Parathyroid adenoma (tissue), 2 donors: ENCODE data around the gene TRIM67.

ENCODE experiments used
- H2AFZ ChIP-seq: fragments of 300-600 bp; sonication (generic); one replicate; pipeline ENCODE4 v1.7.0; 2017; ENCODE audit warnings: antibody characterized with exemption, mild to moderate bottlenecking
- H3K27ac ChIP-seq: fragments of 300-600 bp; sonication (generic); one replicate; pipeline ENCODE4 v1.7.0; 2017
- H3K27me3 ChIP-seq: fragments of 300-600 bp; sonication (generic); one replicate; pipeline ENCODE4 v1.7.0; 2017; ENCODE audit warnings: low read length; ENCODE audit not compliant: control insufficient read depth, insufficient read depth
- H3K36me3 ChIP-seq: fragments of 300-600 bp; sonication (generic); one replicate; pipeline ENCODE4 v1.7.0; 2017; ENCODE audit warnings: low read length; ENCODE audit not compliant: control insufficient read depth, insufficient read depth
- H3K4me1 ChIP-seq: fragments of 300-600 bp; sonication (generic); one replicate; pipeline ENCODE4 v1.7.0; 2017; ENCODE audit warnings: control low read depth
- H3K4me2 ChIP-seq: fragments of 300-600 bp; sonication (generic); one replicate; pipeline ENCODE4 v1.7.0; 2017; ENCODE audit warnings: low read length
- H3K4me3 ChIP-seq: fragments of 300-600 bp; sonication (generic); one replicate; pipeline ENCODE4 v1.7.0; 2017; ENCODE audit warnings: low read depth, low read length
- H3K79me2 ChIP-seq: fragments of 300-600 bp; sonication (generic); one replicate; pipeline ENCODE4 v1.7.0; 2017; ENCODE audit warnings: control low read depth
- H3K9ac ChIP-seq: fragments of 300-600 bp; sonication (generic); one replicate; pipeline ENCODE4 v1.7.0; 2017; ENCODE audit warnings: mild to moderate bottlenecking
- H3K9me3 ChIP-seq: fragments of 300-600 bp; sonication (generic); one replicate; pipeline ENCODE4 v1.7.0; 2017; ENCODE audit warnings: low read length; ENCODE audit not compliant: control insufficient read depth
- TF ChIP-seq, protein P1 (sequence below): fragments of 300-600 bp; sonication (generic); IDR thresholded peaks from one replicate; pipeline ENCODE4 v1.7.0; 2017; ENCODE audit warnings: antibody characterized with exemption, mild to moderate bottlenecking
- donor health status: primary hyperparathyroidism.

TRIM67 gene

DNA sequence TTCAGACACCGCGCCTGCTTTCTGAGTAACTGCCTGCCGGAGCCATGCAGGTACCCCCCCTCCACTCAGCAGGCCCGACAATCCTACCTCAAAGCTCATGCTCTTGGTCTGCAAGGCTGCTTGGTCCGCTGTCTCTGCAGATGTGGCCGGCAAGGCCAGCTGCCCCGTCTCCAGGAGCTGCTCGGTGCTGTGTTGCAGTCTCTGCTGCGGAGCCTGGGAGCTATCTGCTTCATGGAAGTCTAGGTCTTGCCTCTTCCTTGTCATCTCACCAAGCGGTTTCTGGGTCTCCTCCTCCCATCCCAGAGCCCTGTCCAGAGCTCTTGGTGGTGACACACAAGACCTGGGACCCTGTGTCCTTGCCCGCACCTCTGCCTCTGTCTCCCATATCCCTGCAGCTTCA, 55.2 kb downstream of the TRIM67 start:
- no peak overlapping the region for H3K9ac ChIP-seq
- TF ChIP-seq, protein P1, sequence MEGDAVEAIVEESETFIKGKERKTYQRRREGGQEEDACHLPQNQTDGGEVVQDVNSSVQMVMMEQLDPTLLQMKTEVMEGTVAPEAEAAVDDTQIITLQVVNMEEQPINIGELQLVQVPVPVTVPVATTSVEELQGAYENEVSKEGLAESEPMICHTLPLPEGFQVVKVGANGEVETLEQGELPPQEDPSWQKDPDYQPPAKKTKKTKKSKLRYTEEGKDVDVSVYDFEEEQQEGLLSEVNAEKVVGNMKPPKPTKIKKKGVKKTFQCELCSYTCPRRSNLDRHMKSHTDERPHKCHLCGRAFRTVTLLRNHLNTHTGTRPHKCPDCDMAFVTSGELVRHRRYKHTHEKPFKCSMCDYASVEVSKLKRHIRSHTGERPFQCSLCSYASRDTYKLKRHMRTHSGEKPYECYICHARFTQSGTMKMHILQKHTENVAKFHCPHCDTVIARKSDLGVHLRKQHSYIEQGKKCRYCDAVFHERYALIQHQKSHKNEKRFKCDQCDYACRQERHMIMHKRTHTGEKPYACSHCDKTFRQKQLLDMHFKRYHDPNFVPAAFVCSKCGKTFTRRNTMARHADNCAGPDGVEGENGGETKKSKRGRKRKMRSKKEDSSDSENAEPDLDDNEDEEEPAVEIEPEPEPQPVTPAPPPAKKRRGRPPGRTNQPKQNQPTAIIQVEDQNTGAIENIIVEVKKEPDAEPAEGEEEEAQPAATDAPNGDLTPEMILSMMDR: no peak
- no peak overlapping the region for H3K27ac ChIP-seq
- no peak overlapping the region for H3K4me2 ChIP-seq
- no peaks in the 10 kb centered on the region for H3K9me3 ChIP-seq
- no peak overlapping the region for H3K4me3 ChIP-seq
- no peaks in the 10 kb centered on the region for H3K79me2 ChIP-seq
- no peaks in the 10 kb centered on the region for H3K27me3 ChIP-seq
- no peaks in the 10 kb centered on the region for H3K4me1 ChIP-seq
- no peak overlapping the region for H2AFZ ChIP-seq
- no peaks in the 10 kb centered on the region for H3K36me3 ChIP-seq

DNA sequence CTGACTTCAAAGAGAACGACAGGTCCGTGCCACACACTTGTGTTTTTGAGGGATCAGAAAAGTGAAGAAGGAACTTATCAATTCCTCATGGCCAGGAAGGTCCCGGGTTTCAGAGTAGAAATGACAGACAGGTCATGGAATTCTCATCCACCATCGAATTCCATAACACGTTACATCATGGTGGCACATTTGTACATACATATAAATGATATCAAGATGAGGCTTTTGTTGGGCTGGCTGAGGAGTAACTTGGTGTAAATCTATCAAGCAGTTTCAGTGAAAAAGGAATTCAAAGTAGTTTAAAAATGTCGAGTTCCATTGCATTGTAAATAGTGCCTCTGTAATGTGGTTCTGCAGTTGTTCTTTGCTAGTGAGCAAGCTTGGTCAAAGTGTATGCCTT, 56.2 kb downstream of the TRIM67 start:
- Histone ChIP-seq H3K36me3 (no peaks in the 10 kb centered on the region), H3K9ac (no peak overlapping the region)

DNA sequence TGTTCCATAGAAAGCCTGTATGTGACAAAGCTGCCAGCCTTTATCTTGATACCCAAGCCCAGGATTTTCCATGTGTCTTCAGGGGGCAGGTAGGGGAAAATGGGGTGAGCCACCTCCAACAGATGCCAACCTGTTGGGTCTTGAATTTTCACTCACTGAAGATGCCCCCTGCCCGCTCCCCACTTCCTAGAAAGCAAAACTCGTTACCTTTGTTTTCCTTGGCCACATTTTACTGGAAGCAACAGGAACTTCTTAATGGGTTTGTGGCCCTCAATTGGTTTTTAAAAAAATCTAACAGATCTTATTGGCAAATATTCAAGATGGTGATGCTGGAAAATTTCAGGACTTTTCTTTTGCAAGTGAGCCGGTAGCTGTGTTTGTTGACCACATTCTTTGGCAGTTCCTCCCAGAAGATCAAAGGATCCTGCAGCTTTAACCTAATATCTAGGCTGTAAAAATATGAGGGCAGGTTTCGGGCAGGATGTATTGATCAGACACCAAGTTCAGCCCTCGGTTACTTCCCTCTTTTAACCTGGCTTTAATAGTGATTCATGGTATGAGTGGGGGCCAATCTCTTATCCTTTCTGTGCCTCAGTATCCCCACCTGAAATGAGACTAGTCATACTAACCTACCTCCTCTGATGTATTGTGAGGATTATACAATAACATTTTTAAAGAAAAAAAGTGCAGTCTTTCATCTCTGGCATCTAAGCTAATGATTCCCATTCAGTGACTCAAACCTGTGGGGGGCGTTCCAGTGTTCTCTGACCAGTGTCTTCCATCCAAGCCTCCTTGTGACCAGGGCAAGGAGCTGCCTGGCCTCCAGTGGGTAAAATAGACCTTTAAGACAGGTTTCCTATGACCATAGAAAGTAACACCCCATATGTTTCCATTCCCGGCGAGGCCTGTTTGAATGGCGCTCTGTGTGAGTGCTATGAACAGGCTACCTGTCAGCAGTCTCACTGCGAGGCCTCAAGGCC, 57.9 kb downstream of the TRIM67 start:
- no peaks in the 10 kb centered on the region for H3K9me3 ChIP-seq
- no peaks in the 10 kb centered on the region for H3K36me3 ChIP-seq
- no peak overlapping the region for H2AFZ ChIP-seq
- no peak overlapping the region for H3K4me3 ChIP-seq
- H3K4me1 ChIP-seq: no peaks in the 10 kb centered on the region
- H3K27me3 ChIP-seq: no peaks in the 10 kb centered on the region
- no peaks in the 10 kb centered on the region for H3K79me2 ChIP-seq
- TF ChIP-seq, protein P1: no peak
- H3K27ac ChIP-seq: no peak overlapping the region
- no peak overlapping the region for H3K9ac ChIP-seq
- H3K4me2 ChIP-seq: no peak overlapping the region

More for the DNA sequence above, 56.2 kb downstream of the TRIM67 start:
- Histone ChIP-seq H3K4me2 (no peak overlapping the region), H3K9me3 (no peaks in the 10 kb centered on the region), H3K27ac (no peak overlapping the region), H3K4me1 (no peaks in the 10 kb centered on the region), H3K79me2 (no peaks in the 10 kb centered on the region), H2AFZ (no peak overlapping the region), H3K27me3 (no peaks in the 10 kb centered on the region), H3K4me3 (no peak overlapping the region)
- TF ChIP-seq, protein P1: no peak

DNA sequence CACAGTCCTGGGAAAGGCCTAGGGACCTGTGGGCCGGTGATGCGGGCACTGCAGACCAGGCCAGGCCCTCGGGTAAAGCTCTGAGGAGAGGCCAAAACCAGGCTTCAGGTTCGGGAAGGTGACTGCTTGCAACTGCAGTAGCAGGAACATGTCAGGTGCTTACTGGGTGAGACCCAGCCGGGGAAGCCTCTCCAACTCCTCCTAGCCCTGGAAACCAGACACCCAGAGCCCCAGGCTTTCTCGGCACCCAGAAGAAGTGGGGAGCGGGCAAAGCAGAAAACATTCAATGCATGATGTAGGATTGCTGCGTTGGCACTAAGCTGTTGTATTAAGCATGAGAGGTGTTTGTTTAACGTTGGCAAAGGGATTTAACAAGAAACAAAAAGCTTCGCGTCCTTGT, 58.9 kb downstream of the TRIM67 start:
- Histone ChIP-seq H3K4me2 (no peak overlapping the region), H3K4me3 (no peak overlapping the region), H3K9me3 (no peaks in the 10 kb centered on the region), H3K27ac (no peak overlapping the region), H3K4me1 (no peaks in the 10 kb centered on the region), H3K79me2 (no peaks in the 10 kb centered on the region), H3K36me3 (no peaks in the 10 kb centered on the region), H3K27me3 (no peaks in the 10 kb centered on the region), H3K9ac (no peak overlapping the region), H2AFZ (no peak overlapping the region)
- TF ChIP-seq, protein P1: no peak
